Femur (tissue), 1 donor: ENCODE measurements around the gene RAP1GDS1.
"Not testable (repeated sequence)": the region's sequence is repeated elsewhere in the genome, so short reads cannot be mapped to it uniquely, and the experiment has no call there.

Experiments used
- DNase-seq: peaks from one replicate; pipeline ENCODE4 v3.0.0-alpha.2; 2017

The RAP1GDS1 gene

DNA sequence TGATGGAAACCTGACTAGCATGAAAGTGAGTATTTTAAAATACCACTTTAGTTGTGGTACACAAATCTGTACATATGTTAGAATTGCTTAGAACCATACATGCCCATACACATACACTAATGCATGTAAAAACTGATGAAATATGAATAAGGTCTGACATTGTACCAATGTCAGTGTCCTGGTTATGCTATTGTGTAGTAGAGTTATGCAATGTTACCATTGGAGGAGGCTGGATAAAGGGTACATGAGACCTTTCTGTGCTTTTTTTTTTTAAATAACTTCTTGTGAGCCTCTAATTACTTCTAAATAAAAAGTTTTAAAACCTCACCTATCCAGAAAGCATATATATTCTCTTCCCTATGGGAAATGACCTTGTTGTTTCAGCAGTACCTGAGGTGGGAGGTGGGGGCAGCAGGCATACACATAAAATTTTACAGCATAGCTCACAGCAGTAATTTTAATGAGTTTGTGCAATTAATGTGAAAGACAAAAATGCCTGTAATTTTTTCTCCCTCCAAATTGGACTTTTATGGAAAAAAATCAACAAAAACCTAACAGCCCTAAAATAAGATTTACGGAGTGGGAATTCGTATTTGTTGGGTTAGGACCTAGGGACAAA is 97.6 kb downstream of the RAP1GDS1 start:
- DNase-seq, result no peak

DNA sequence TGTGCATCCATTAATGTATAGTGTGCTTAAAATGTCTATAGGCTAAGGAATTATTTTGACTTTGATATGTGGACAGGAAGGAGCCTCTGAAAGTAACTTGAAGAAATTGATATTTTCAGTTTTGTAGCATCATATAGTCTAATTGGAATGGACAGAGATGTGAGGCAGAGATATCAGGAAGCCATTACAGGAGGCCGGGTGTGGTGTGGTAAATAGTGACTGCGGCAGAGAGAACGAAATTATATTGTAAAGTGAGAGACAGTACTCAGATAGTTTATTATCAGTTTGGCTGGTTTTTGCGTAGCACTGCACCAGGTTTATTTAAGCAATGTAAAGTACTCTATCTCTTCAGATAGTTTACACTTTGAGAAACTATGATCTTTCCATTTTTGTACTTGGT is 98.5 kb downstream of the RAP1GDS1 start:
- DNase-seq, result no peak

DNA sequence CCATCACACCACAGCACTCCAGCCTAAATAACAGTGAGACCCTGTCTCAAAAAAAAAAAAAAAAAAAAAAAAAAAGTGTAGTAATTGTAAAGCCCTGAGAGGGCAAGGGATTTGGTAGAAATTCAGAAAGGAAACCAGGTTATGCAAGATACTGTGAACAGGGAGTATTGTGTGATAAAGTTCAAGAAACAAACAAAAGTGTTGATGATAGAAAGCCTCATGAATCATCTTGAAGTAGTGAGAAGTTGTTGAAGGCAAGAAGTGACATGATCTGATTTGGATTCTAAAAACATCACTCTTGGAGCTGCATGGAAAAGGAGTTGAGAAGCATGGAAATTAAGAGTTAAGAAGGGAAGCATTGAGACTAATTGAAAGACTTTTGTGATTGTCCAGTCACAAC is 102.2 kb downstream of the RAP1GDS1 start:
- DNase-seq, result no peak

DNA sequence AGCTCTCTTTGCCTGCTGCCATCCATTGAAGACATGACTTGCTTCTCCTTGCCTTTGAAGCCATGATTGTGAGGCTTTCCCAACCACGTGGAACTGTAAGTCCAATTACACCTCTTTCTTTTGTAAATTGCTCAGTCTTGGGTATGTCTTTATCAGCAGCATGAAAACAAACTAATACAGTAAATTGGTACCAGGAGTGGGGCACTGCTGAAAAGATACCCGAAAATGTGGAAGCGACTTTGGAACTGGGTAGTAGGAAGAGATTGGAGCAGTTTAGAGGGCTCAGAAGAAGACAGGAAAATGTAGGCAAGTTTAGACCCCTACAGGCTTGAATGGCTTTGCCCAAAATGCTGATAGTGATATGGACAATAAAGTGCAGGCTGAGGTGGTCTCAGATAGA is 105.1 kb downstream of the RAP1GDS1 start:
- DNase-seq, result not testable (repeated sequence)

DNA sequence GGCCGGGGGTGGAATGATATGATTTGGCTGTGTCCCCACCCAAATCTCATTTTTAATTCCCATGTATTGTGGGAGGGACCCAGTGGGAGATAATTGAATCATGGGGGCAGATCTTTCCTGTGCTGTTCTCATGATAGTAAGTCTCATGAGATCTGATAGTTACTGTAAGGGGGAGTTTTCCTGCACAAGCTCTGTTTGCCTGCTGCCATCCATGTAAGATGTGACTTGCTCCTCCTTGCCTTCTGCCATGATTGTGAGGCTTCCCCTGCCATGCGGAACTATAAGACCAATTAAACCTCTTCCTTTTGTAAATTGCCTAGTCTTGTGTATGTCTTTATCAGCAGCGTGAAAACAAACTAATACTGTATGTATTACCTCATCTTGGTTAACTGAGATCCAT is 106.8 kb downstream of the RAP1GDS1 start:
- DNase-seq, result not testable (repeated sequence)

DNA sequence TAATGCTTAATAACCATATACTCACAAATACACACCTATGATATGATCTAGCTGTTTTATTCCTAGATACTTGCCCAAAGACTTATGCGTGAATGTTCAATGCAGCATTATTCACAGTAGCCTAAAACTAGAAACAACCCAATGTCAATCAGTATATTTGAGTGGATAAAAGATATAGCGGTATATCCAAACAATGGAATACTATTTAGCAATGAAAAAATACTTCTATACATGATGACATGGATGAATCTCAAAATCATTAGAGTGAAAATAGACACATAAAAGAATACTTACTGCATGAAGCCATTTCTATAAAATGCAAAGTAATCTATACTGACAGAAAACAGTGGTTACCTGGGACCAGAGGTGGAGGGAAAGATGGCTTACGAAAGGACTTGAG is 108.1 kb downstream of the RAP1GDS1 start:
- DNase-seq, result no peak

DNA sequence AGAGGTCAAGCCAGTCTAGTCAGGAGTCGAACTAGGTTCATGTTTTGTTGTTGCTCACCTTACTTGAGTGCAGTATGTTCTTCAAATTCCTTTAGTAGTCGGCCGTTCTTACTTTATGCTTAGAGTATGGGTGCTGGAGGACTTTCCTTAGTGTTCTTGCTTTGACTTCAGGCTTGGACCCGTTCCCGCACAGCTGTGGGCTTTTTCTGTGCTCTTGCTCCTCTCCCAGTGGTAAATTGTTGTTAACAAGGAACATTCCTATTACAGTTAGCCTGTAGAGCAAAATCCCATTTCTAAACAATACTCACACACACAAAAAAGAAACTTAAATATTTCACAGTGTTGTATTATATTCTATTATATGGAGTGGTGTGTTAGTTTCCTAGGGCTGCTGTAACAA is 113.5 kb downstream of the RAP1GDS1 start:
- DNase-seq, result peak; percentile 68

DNA sequence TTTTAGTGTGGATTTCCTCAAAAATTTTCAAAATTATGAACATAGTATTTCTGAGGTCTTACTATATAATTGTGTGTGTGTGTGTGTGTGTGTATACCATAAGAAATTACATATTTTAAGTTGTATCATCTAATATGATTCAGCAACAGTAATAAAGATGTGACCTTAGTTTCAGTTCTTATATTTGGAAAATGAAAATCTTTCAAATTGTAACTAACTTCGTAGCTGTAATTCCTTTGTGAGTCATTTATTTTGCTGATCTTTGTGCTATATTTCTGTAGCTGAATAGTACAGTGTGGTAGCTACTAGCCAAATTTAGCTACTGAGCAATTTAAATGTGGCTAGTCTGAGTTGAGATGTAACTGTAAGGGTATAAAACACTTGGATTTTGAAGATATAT is 116.4 kb downstream of the RAP1GDS1 start:
- no peak for DNase-seq

DNA sequence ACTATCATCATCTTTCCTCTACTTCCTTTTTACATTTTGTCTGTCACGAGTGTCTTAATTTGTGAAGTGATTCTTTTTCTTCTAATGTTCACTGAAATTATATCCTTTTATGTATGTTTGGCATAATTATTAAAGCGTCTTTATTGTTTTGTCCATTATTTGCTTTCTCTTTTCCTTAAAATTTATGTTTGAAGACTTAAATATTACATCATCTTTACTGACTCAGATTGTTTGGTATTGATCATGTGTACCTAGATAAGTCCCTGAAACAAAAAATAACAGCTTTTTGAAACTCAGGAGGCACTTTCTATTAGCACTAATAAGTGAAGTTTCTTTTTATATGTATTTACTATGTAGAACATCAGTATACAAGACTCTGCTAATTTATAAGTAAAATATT is 120.1 kb downstream of the RAP1GDS1 start:
- DNase-seq, result no peak

DNA sequence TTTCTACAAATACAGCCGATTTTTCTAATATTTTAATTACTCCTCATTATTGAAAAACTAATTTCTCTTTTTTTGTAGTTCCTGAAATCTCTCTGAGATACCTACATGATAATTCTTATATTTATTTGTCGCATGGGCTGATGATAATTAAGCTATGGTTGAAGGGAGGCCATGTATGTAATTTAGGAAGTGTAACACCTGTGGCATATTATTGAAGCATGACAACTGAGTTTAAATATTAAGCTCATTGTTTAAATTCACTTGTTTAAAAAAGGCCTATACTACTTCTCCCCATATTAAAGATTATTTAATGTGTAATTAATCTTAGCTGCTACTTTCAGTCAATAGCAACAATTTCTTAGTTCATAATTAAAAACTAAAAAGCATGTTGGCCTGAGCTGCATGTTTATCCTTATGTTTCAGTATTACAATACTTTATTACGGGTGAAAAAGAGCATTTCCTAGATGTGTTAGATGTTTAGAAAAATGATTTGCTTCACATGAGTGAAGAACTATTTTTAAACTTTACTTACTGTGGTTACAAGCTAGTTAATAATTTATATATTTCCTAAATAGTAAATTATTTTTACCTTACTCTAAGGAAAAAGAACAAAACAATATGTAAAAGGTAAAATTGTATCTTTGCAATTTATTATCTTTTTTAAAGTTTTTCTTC is 122.4 kb downstream of the RAP1GDS1 start:
- DNase-seq, result no peak

DNA sequence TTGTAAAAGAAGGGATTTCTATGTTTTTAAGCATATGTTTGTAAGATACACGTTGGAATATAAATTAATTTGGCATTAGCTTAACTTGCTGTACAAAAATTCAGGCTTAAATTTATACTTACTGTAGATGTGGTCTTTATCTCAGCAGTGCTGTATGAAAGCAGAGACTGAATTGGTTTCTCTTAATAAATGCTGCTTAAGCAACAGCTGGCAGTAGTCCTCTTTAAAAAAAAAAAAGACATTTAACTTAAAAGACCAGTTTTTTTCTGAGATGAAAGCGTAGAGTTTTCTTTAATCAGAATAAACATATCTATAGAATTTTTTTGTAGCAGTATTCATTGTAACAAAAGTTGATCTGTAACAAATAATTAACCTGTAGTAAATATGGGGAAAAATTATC is 124.6 kb downstream of the RAP1GDS1 start:
- DNase-seq, result no peak

DNA sequence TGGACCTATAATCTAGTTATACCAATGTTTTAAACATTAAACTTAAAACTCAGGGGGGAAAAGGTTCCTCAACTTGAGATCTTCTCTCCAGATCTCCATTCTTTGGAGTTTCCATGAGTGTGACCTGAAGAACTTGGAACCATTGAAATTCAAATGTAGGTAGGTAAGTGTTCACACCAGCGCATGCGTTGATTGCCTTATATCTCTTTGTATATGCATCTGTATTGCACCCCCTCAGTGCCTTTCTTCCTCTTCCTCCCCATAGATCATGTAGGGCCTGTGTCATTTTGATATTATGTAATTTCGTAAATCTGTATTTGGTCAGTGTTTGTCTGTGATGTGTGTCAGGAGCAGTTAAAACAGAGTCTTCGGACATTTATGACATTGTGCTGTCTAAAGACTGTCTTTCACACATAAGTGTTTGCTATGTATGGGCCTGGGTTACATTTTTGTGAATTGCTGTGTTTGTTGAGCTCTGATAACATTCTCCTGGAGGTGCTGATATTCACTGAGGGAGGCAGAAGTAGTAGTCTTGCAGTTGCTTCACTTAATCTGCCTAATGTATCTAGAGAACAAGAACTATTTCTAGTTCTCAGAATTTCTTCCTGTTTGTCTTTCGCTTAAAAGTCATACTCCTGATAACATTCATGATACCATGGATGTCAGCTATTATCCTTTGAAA is 126.3 kb downstream of the RAP1GDS1 start:
- no peak for DNase-seq

DNA sequence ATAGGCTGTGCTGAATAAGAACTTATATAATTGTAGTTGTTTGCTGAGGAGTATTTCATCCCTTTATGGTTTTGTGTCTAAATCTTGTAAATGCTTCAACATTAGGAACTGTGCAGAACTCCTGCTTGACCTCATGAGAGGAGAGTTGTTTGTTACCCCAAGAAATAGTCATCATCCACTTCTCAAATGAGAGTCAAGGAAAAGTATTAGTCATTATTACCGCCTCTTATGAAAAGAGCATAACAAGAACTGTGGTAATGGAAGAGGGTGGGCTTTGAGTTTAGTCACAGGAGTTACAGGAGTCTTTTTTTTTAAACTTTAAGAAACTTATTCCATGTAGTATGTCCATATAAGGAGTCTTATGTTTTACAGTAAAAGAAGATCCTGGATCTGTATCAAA is 132.9 kb downstream of the RAP1GDS1 start:
- DNase-seq, result no peak

DNA sequence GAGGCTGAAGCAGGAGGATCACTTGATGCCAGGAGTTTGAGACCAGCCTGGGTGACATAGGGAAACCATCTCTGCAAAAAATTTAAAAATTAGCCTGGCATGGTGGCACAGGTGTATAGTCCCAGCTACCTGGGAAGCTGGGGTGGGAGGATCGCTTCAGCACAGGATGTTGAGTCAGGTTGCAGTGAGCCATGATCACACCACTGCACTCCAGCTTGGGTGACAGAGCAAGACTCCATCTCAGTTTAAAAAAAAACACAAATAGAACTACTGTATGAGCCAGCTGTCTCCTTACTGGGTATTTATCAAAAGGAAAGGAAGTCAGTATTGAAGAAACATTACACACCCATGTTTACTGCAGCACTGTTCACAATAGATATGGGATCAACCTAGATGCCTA is 138.7 kb downstream of the RAP1GDS1 start:
- DNase-seq, result no peak

DNA sequence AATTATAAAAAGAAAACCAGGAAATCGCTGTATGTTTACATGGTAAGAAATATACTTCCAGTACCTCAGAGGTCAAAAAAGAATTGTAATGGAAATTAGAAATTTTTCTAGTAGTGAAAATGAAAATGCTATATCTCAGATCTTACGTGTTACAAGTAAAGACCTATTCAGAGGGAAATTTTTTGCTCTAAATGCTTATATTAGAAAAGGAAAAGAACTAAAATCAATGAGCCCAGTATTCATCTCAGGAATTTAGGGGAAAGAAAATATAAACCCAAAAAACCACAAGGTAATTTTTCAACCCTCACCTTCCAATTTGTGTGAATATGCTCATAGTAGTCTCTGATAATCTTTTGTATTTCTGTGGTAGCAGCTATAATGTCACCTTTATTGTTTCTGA is 145.6 kb downstream of the RAP1GDS1 start:
- DNase-seq, result no peak

DNA sequence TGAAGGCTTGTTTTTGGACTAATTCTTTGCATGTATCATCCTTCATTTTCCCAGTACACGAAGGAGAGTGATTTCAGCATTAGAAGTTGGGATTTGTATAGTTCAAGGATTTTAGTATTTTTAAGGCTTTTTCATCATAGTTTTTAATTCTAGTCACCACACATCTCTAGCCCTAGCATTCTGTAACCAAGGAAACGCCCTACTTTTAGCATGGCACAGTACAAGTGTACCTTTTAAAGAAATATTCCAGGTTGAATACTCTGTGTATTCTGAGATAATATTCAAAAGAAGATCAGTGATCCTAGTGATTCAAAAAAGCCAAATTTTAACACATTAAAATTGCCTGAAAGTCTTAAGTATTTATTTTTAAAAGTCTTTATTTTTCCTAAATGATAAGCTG is 150.5 kb downstream of the RAP1GDS1 start:
- DNase-seq, result no peak

DNA sequence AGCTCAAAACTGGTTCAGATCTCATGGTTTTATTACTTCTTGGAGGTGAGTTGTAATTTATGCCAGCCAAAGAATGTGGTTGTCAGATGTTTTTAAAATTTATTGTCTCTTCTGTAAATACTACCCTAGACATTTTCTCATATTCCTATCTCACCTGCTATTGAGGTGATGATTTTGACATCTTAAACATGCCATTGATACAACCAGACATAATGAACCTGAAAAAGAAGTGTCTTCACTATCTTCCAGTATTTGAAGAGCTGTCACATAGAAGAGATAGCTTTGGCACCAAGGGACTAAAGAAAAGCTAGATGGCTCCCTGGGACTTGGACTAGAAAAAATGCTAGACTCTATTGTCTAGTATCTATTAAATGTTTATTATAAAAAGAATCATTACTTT is 155.7 kb downstream of the RAP1GDS1 start:
- DNase-seq, result no peak

DNA sequence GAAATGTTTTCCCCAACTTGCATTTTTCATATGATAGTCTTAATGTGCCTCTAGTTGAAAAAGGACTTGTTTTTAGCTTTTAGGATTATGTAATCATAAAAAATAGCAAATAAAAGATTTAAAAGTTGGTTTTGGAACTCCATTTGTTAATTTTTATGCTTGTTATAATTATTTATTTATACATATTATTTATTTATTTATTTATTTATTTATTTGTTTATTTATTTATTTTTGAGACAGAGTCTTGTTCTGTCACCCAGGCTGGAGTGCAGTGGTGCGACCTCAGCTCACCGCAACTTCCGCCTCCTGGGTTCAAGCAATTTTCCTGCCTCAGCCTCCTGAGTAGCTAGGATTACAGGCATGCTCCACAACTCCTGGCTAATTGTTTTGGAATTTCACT is 159.0 kb downstream of the RAP1GDS1 start:
- DNase-seq, result not testable (repeated sequence)

DNA sequence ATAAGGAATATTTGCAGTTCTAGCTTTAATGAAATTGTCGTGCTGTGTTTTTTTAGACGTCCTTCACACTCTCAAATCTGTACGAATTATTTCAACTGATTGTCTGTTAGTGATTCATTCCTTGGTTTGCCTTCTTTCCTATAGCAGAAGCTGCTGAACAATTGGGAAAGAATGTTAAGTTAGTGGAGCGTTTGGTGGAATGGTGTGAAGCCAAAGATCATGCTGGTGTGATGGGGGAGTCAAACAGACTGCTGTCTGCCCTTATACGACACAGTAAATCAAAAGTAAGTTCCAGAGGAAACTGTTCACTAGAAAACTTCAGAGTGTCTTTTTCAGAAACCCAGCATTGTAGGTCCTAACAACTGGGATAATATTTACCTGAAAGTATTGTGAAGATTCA is 159.9 kb downstream of the RAP1GDS1 start:
- no peak for DNase-seq

DNA sequence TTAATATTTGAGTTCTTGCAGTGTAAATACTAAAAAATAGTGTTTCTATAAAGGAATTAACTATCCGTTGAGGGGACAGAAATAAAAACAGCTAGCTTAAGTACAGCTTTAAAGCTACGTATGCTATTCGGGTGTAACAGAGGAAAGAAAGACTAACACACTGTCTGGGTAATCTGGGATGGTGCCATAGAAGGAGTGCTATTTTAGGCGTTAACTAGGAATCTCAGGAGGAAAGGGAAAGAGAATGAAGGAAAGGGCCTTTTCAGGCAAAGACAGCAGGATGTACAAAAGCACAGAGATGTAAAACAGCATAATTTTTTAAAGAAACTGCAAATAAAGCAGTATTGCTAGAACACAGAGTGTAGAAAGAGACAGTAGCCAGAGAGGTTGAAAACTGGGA is 161.8 kb downstream of the RAP1GDS1 start:
- DNase-seq, result no peak

DNA sequence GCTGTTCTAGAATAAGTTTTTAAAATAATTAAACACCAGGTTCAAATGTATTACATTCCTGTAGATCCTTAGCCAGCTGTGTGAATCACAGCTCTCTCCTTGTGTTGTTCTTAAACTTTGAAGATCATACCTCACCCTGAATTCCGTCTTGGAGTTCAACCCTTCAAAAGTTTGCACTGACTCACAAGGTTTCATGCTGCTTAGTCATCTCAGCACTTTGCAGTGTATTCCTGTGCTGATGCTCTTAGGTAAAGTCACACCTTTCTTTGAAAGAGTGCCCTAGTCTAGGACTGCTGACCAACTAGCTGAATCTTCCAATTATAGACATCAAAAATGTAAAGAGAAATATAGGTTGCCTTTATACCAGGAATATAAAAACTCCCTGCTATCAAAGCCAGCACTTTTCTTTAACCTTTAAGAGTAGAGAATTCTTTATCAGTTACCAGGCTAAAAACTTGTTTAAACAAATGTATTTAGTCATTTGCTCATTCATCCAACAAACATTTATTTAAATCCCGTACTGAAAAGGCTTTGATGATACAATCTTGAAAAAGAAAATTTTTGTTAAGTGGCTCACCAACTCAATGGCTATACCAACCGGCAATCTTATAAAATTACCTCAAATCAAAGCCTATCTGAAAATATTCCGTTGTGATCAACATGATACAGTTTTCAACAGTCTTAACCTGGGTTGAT is 169.7 kb downstream of the RAP1GDS1 start:
- no peak for DNase-seq

DNA sequence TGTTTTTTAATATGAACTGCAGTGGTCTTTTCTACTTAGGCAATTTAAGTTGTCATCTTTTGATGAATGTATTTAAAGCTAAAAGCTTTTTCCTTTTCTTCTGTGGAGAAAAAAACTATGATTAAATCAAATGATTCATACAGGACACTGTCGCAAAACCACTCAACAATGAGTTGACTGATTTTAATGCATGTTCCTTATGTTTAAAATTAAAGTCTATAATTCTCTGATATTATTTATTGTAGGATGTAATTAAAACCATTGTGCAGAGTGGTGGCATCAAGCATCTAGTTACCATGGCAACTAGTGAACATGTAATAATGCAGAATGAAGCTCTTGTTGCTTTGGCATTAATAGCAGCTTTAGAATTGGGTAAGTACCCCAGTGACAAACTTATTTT is 172.5 kb downstream of the RAP1GDS1 start:
- no peak for DNase-seq

DNA sequence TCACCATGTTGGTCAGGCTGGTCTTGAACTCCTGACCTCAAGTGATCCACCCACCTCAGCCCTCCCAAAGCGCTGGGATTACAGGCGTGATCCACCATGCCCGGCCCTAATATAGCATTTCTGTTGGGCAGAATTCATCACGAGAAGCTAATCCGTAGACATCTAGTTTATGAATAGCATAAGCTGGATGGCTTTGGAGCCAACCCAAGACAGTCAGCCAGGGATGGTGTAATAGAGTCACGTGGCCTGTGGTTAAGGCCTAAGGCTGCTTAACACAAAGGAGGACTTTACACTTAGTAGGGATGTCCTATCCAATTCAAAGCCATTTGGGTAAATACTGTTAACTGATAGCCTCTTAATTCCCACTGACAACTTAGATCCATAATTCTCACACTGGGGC is 173.6 kb downstream of the RAP1GDS1 start:
- no peak for DNase-seq

DNA sequence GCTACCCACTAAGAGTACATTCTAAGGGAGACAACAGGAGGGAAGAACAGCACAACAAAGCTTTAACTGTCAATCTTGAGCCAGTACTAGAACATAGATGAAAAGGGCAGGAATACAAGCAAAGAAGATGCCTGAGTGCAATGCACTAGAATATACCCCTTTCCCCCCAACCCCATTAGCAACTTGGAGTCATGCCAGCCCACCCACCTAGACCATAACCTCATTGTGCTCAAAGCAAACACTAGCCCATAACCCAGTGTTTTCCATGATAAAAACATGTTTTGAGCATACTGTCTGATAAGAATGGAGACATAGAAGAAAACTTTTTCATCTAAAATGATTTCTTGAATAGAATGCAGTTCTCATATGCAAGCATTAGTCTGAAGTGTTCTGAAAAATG is 183.2 kb downstream of the RAP1GDS1 start:
- no peak for DNase-seq
